ENCODE results near the gene CDT1. TPM values are rescaled to one million over a fixed set of nuclear protein-coding genes. Genes with fewer than 3 reads are reported as not detected.

Gene CDT1
- total RNA-seq, 1 experiment from 2014 or later, result 45.7 TPM

DNA sequence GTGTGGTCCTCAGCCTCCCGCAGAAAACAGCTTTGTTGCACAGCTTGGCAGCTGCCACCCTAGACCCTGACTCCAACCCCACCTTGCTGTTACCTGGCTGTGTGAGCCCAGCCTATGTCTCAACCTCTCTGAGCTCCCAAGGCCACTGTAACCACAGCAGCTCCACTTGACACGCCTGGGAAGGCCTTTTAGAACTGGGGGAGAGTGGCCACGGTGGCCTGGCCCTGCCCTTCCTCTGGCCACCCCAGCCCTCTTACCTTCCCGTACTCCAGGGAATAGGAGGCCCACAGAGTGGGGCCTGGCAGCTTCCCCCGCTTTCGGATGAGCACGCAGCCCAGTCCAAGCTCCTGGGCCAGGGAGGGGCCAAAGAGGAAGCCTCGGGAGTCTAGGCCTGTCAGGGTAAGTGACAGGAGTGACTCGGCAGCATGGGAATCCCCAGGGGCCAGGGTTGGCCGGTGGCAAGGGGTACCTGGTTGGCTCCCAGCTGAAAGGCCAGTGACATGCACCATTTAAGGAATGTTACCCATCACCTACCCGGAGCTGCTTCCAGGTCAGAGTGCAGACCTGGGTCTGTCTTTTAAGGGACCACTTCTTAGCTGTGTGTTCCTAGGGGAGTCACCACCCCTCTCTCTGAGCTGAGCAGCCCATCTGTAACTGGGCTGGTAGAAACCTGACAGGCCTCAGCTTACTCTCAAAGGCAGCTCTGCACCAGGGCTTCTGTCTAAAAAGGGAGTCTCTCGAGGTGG lies 6.8 kb downstream of the CDT1 start:
- H3K4me1 ChIP-seq (replicated peaks), result peaks cover 55% of the 10 kb centered on the region
- peak overlapping the region; percentile 68; the same call in 1 of the 2 replicates for H3K27ac ChIP-seq
- H3K9me3 ChIP-seq (replicated peaks), result no peaks in the 10 kb centered on the region
- DNase-seq (ENCODE audit: low read depth in 1 of 2, low spot score in 2 of 2), result no peak
- peak overlapping the region; percentile 53 for H3K4me3 ChIP-seq
- H3K36me3 ChIP-seq, result peaks cover 56% of the 10 kb centered on the region
- no peaks in the 10 kb centered on the region for H3K27me3 ChIP-seq (replicated peaks)

DNA sequence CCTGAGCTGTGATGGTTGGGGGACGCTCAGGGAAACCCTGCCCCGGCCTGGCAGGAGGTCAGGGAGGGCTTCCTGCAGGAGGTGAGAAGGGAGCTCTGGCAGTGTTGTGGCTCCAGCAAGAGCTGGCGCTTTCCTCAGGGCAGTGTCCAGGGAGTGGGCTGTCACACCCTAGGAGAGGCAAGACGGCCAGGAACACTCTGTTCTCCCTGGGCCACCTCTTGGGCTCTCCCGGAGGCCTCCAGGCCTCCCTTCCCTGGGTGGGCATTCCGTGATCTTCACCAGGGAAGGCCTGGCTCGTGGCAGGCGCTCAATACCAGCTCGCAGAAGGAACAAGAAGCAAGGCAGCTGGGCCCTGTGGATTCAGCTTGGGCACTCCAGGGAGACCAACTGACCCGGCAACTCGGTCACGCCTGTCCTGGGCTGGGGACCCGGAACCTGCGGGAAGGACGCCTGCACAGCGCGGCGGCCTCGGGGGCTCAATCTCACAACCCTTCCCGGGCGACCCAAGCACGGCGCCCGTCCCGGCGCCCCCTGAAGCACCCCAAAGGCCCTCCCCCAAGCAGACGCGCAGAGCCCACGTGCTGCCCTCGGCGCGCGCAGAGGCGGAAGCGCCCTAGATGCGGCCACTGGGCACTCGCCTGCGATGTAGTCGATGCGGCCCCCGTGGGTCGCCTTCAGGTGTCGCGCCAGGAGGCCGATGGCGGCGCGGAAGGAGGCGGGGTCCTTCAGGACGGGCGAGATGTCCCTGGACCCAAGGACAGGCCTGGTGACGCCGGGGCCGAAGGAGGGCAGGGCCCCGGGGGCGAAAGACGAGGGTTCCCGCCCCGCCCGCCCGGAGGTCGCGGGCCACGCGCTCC lies 7.6 kb downstream of the CDT1 start:
- Histone ChIP-seq H3K4me3 (peak overlapping the region; percentile 53), H3K9me3 (replicated peaks) (no peaks in the 10 kb centered on the region), H3K36me3 (peaks cover 48% of the 10 kb centered on the region), H3K27me3 (replicated peaks) (no peaks in the 10 kb centered on the region), H3K4me1 (replicated peaks) (peaks cover 47% of the 10 kb centered on the region), H3K27ac (peak overlapping the region; percentile 68)
- DNase-seq (ENCODE audit: low read depth in 1 of 2, low spot score in 2 of 2), result peak; percentile 82 to 88

DNA sequence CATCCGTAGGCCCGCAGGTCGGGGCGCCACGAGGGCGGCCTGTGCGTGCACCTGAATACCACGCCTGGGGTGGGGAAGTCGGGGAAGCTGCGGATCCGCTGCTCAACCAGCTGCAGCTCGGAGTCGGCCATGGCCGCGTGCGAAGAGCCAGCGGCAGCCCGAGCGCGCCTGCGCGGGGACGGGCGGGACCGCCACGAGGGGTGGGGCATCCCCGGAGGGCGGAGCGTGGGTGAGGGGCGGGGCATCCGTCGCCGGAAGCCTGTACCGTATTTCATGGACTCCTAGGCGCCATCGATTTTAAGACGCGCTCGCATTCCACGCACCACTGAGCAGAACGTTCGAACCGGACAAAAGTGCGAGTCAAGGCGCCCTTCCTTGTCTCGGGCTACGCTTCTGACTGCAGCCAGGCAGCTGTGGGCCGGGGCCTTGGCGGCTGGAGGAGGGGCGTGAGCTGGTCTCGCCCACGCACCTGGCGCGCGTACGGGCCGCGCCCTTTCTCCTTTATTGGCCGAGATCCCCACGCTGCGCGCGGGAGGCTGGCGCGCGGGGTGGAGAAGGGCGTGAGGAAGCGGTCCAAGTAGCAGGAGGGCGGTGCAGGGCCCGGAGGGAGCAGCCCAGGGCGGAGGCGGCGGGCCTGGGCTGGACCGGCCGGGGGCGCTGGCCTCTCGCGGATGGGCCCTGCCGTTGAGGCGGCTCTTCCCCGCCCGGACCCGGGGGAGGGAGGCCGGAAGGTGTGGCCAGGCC lies 8.4 kb downstream of the CDT1 start, which contains the start of gene APRT:
APRT (minus strand) TSS at position 160 of the 744 bp plus-strand sequence; CDS start at position 131, 29 bp downstream.
- H3K27me3 ChIP-seq (replicated peaks), result no peaks in the 10 kb centered on the region
- peak within 1 kb of the TSS; percentile 53 for H3K4me3 ChIP-seq
- H3K9me3 ChIP-seq (replicated peaks), result no peaks in the 10 kb centered on the region
- peak; percentile 86 to 96 for DNase-seq (ENCODE audit: low read depth in 1 of 2, low spot score in 2 of 2)
- peak within 1 kb of the TSS; percentile 68 for H3K27ac ChIP-seq
- H3K4me1 ChIP-seq (replicated peaks), result peaks cover 39% of the 10 kb centered on the region
- H3K36me3 ChIP-seq, result peaks cover 40% of the 10 kb centered on the region

DNA sequence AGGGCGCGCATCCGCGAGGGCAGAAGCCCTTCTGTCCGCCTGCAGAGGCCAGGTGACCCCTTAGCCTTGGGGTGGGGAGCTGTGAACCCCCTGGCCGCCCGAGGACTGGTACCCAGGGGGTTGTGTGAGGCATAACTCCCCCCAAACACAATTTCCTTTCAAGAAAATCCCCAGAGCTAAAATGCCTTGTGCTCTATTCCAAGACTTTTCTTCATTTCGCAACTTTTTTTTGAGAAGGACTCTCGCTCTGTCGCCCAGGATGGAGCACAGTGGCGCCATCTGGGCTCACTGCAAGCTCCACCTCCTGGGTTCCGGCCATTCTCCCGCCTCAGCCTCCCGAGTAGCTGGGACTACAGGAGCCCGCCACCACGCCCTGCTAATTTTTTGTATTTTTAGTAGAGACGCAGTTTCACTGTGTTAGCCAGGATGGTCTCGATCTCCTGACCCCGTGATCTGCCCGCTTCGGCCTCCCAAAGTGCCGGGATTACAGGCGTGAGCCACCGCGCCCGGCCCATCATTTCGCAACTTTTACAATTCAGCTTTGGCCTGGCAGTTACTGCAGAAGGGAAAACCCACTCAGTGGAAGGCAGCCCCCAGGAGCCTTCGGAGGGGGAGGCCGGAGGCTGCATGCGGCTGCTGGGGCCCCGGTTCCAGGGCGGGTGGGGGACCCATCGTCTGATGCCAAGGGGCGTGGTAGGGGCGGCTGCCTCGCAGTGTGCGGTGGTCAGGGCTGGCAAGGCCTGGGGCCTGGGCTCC lies 9.1 kb downstream of the CDT1 start:
- Histone ChIP-seq H3K27me3 (replicated peaks) (no peaks in the 10 kb centered on the region), H3K27ac (peak overlapping the region; percentile 26), H3K9me3 (replicated peaks) (no peaks in the 10 kb centered on the region), H3K4me3 (peak overlapping the region; percentile 53), H3K4me1 (replicated peaks) (peaks cover 37% of the 10 kb centered on the region), H3K36me3 (peaks cover 33% of the 10 kb centered on the region)
- no peak for DNase-seq (ENCODE audit: low read depth in 1 of 2, low spot score in 2 of 2)

DNA sequence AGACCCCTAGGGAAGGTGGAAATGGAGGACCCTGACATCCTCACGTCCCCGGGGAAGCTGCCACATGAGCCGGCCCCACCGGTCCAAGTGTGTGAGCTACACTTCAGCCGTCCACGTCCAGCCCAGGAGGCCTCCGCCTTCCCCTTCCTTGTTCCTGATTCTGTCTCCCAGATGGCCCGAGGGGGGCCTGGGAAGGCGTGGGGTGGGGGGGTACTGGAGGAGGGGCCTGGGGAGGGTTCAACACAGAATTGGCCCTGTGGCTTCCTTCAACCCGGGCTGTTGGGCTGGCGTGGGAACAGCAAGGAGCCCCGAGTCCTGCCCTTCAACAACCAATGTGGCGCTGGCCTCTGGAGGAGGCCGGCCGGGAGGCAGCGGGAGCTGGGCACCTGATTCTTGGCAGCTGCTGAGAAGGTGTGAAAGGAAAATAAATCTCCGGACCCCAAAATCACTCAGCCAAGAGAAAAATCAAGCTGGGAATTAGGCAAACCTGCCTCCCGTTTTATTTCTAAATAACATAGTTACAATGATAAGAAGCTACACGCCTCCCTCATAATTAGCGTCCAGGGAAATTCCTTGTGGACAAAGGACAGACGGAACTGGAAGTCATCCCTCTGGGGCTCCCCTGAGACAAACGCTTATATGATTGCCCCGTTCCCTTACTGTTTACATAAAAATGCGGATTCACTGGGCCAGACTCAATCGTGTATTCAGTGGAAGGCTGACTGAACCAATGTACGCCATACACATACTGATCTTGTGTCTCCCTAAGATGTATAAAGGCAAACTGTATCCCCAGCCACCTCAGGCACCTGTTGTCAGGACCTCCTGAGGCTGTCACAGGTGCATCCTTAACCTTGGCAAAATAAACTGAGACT lies 9.9 kb downstream of the CDT1 start:
- H3K9me3 ChIP-seq (replicated peaks), result no peaks in the 10 kb centered on the region
- no peak for DNase-seq (ENCODE audit: low read depth in 1 of 2, low spot score in 2 of 2)
- no peak overlapping the region for H3K4me3 ChIP-seq
- no peak overlapping the region for H3K27ac ChIP-seq
- H3K36me3 ChIP-seq, result peaks cover 24% of the 10 kb centered on the region
- H3K4me1 ChIP-seq (replicated peaks), result peaks cover 37% of the 10 kb centered on the region
- no peaks in the 10 kb centered on the region for H3K27me3 ChIP-seq (replicated peaks)

DNA sequence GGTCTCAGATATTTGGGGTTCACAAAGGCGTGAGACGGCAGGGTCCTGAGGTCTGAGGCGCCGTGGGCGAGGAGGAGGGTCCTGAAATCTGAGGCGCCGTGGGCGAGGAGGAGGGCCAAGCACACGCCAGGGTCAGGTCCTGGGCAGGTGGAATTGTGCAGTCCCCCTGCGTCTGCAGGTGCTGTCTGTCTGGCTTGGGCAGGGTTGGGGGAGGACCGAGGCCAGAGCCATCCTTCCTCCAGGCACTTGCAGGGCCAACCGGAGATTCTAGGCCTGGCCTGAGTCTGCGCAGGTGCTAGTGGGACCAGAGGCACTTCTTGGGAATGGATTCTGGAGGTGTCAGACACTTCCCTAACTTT lies 10.5 kb downstream of the CDT1 start:
- peaks cover 37% of the 10 kb centered on the region for H3K4me1 ChIP-seq (replicated peaks)
- DNase-seq (ENCODE audit: low read depth in 1 of 2, low spot score in 2 of 2), result no peak
- H3K27me3 ChIP-seq (replicated peaks), result no peaks in the 10 kb centered on the region

DNA sequence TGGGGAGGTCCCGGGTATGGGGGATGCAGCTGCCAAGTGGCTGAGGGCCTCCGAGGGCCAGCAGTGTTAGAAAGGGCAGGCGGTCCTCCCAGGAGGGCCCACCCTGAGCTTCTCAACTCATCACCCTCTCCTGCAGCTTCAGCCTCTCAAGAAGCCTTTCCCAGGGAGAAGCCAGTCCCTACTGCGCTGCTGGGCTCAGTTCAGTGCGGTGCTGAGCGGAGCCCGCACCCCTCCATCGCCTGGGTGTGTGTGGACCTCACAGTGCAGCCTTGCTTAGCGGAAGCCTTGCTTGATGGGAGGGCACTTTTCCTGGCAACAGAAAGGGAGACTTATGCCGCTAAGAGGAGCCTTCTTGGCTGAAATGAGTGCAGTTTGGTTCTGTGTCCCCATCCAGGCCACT lies 11.6 kb downstream of the CDT1 start:
- peaks cover 26% of the 10 kb centered on the region for H3K4me1 ChIP-seq (replicated peaks)
- H3K36me3 ChIP-seq, result peaks cover 7% of the 10 kb centered on the region
- H3K9me3 ChIP-seq (replicated peaks), result no peaks in the 10 kb centered on the region
- no peaks in the 10 kb centered on the region for H3K27me3 ChIP-seq (replicated peaks)
- no peak overlapping the region for H3K27ac ChIP-seq
- H3K4me3 ChIP-seq, result no peak overlapping the region
- DNase-seq (ENCODE audit: low read depth in 1 of 2, low spot score in 2 of 2), result no peak

More for the DNA sequence above, 10.5 kb downstream of the CDT1 start:
- Histone ChIP-seq H3K9me3 (replicated peaks) (no peaks in the 10 kb centered on the region), H3K4me3 (no peak overlapping the region), H3K27ac (no peak overlapping the region), H3K36me3 (peaks cover 18% of the 10 kb centered on the region)

DNA sequence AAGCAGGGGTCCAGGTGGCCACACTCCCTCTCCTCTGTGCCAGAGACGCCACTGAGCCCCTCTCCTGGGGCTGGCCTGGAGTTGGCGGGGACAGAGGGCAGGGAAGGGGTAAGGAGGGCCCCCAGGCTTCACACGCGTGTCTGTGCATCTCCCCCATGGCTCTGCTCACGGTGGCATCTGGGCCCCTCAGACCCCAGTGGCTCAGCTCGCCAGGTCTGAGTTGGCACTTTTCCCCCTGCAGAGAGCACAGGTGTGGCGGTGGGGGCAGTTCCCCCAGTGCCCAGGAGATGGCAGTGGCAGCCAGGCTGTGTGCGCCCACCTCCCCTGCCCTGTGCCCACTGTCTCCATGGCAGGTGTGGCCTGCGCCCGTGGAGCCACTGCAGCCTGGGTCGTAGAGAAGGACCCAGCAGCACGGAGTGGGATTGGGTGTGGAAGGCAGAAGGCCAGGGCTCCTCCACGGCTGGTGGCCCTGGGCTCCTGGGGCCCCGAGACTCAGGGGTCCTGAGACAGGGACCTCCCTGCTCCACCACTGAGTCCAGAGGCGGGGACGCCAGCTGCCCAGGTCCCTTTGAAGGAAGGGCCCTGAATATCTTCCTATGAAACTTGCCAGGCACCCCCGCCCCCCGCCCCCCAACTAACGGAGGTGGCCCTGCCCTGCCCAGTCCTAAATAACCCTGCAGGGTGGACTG lies 12.5 kb downstream of the CDT1 start:
- Histone ChIP-seq H3K9me3 (replicated peaks) (no peaks in the 10 kb centered on the region), H3K4me1 (replicated peaks) (peaks cover 17% of the 10 kb centered on the region)
- DNase-seq (ENCODE audit: low read depth in 1 of 2, low spot score in 2 of 2), result no peak

DNA sequence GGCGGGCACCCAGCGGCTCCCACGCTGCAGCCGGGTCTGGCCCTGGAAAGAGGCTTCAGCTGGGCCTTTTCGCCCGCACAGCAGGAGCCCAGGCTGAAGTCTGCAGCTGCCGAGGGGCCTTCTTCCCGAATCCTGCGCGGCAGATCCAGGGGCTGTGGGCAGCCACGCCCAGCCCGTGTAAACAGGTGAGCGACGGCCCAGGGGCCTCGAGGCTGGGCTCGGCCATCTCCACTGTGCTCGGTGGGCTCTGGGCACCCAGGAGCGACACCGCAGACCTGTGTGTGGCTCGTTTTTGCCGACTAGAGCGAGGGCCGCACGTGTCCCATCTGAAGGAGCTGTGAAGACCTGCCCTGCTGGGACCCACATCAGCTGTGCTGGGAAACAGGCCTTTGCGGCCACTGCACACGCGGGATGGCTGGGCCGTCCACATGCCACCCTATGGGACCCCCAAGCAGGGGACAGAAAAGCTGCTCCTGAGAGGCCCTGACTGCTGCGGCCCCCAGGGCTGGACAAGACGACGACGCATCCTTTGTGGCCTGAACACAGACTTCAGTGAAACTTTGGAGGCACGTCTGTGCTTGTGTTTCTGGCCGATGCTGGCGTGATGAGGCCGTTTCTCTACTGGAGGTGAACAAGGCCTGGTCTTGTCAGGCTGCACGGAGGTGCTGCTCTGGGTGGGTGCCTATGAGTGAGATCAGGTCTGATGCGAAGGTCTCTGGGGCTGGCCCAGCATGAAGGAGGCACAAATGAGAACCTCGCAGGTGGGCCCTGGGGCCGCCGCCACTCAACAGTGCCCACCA lies 13.3 kb downstream of the CDT1 start:
- H3K4me3 ChIP-seq, result no peak overlapping the region
- H3K36me3 ChIP-seq, result peaks cover 7% of the 10 kb centered on the region; the same call in 1 of the 2 replicates
- no peaks in the 10 kb centered on the region for H3K9me3 ChIP-seq (replicated peaks)
- H3K27ac ChIP-seq, result no peak overlapping the region
- no peaks in the 10 kb centered on the region for H3K27me3 ChIP-seq (replicated peaks)
- peaks cover 11% of the 10 kb centered on the region for H3K4me1 ChIP-seq (replicated peaks)
- DNase-seq (ENCODE audit: low read depth in 1 of 2, low spot score in 2 of 2), result no peak

More for the DNA sequence above, 12.5 kb downstream of the CDT1 start:
- H3K27me3 ChIP-seq (replicated peaks), result no peaks in the 10 kb centered on the region
- no peaks in the 10 kb centered on the region for H3K36me3 ChIP-seq
- no peak overlapping the region for H3K27ac ChIP-seq
- no peak overlapping the region for H3K4me3 ChIP-seq

DNA sequence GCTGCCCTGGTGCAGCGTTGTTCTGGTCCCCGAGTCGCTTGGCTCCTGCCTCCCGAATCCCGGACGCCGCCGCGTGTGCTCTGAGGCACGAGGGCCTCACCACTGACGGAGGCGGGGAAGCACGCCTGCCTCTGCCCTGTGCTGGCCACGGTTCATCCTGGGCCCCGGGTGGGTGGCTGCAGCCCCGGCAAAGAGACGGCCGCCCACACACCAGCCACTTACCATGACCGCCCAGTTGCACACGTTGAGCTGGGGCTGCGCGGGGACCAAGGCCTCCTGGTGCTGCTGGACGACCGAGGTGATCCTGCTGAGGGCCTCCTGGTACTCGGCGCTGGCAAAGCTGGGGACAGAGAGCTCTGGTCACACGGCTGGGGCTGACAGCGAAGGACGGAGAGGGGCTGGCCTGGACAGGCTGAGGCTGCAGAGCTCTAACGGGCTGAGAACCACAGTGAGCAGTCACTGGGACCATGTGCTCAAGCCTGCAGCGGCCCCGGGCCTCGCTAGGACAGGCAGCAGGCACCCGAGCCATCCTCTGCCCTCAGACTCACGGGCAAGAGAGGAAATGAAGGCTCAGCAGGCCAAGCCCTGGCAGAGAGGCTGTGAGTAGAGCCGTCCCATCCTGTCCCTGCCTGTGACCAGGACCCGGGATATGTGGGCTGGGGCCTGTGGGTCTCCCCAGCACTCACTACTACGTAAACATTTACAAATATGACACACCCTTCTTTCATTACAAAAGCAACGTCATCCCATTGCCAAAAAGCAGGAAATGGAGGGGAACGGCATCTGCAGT lies 14.4 kb downstream of the CDT1 start:
- no peak for DNase-seq (ENCODE audit: low read depth in 1 of 2, low spot score in 2 of 2)
- no peak overlapping the region for H3K4me3 ChIP-seq
- no peaks in the 10 kb centered on the region for H3K9me3 ChIP-seq (replicated peaks)
- no peaks in the 10 kb centered on the region for H3K27me3 ChIP-seq (replicated peaks)
- peaks cover 11% of the 10 kb centered on the region; the same call in 1 of the 2 replicates for H3K36me3 ChIP-seq
- peaks cover under 1% of the 10 kb centered on the region for H3K4me1 ChIP-seq (replicated peaks)
- no peak overlapping the region for H3K27ac ChIP-seq

DNA sequence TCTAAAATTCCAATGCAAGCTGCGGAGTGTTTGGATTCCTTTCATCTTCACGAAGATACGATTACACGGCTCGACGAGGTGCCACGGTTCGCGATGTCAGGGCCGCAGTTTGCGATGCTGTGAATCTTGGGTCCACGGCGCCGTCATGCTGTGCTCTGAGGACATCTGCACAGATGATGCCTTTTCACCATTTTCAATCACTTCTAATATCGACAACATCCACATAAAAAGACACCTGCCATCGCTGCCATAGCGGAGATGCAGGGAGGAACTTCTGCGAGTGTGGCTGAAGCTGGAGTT lies 14.9 kb downstream of the CDT1 start:
- DNase-seq (ENCODE audit: low read depth in 1 of 2, low spot score in 2 of 2), result no peak

More for the DNA sequence above, 14.9 kb downstream of the CDT1 start:
- Histone ChIP-seq H3K9me3 (replicated peaks) (no peaks in the 10 kb centered on the region), H3K36me3 (peaks cover 11% of the 10 kb centered on the region; the same call in 1 of the 2 replicates), H3K27ac (no peak overlapping the region), H3K27me3 (replicated peaks) (no peaks in the 10 kb centered on the region), H3K4me1 (replicated peaks) (no peaks in the 10 kb centered on the region), H3K4me3 (no peak overlapping the region)

Data from SJSA1 (cell line).